ENCODE measurements around the gene TRIM29.

The TRIM29 gene

GRCh38 chr11:120153221-120153620 lies 15.3 kb upstream of the TRIM29 start:
- DNase-seq (ENCODE audit: low read depth), result no peak
- H3K4me3 ChIP-seq (ENCODE audit: control insufficient read depth, low read depth, low read length), result no peak overlapping the region
- TF ChIP-seq CTCF (conservative IDR thresholded peaks at IDR 0.05; ENCODE audit: control insufficient read depth, insufficient read depth, low read depth, low read length), result no peak

GRCh38 chr11:120151536-120151935 lies 13.6 kb upstream of the TRIM29 start:
- no peak for TF ChIP-seq CTCF (conservative IDR thresholded peaks at IDR 0.05; ENCODE audit: control insufficient read depth, insufficient read depth, low read depth, low read length)

GRCh38 chr11:120149246-120149645 lies 11.3 kb upstream of the TRIM29 start:
- TF ChIP-seq CTCF (conservative IDR thresholded peaks at IDR 0.05; ENCODE audit: control insufficient read depth, insufficient read depth, low read depth, low read length), result no peak
- DNase-seq (ENCODE audit: low read depth), result no peak
- H3K4me3 ChIP-seq (ENCODE audit: control insufficient read depth, low read depth, low read length), result no peak overlapping the region

More at GRCh38 chr11:120151536-120151935, 13.6 kb upstream of the TRIM29 start:
- DNase-seq (ENCODE audit: low read depth), result no peak
- no peak overlapping the region for H3K4me3 ChIP-seq (ENCODE audit: control insufficient read depth, low read depth, low read length)

- no peak for TF ChIP-seq CTCF (conservative IDR thresholded peaks at IDR 0.05; ENCODE audit: control insufficient read depth, insufficient read depth, low read depth, low read length)
- H3K4me3 ChIP-seq (ENCODE audit: control insufficient read depth, low read depth, low read length), result no peak overlapping the region
- DNase-seq (ENCODE audit: low read depth), result no peak
Measured at GRCh38 chr11:120147950-120148270, 10.0 kb upstream of the TRIM29 start.

- no peak for TF ChIP-seq CTCF (conservative IDR thresholded peaks at IDR 0.05; ENCODE audit: control insufficient read depth, insufficient read depth, low read depth, low read length)
- no peak for DNase-seq (ENCODE audit: low read depth)
- H3K4me3 ChIP-seq (ENCODE audit: control insufficient read depth, low read depth, low read length), result no peak overlapping the region
Measured at GRCh38 chr11:120147094-120147949, 9.4 kb upstream of the TRIM29 start.

- no peak for TF ChIP-seq CTCF (conservative IDR thresholded peaks at IDR 0.05; ENCODE audit: control insufficient read depth, insufficient read depth, low read depth, low read length)
- no peak for DNase-seq (ENCODE audit: low read depth)
- no peak overlapping the region for H3K4me3 ChIP-seq (ENCODE audit: control insufficient read depth, low read depth, low read length)
Measured at GRCh38 chr11:120146413-120147093, 8.6 kb upstream of the TRIM29 start.

All from fibroblast of mammary gland (primary cell).